K562 (cell line): Measurements from ENCODE around the gene PRKG1.

Source experiments
- CBX5 ChIP-seq: IDR thresholded peaks from 2 replicates; pipeline ENCODE4 v1.6.1; 2014; ENCODE audit warnings: low read depth, borderline replicate concordance
- ETS2 ChIP-seq: IDR thresholded peaks from 2 replicates; pipeline ENCODE4 v1.6.1; 2016; ENCODE audit warnings: borderline replicate concordance, missing genetic modification characterization, mild to moderate bottlenecking, moderate library complexity, missing compliant biosample characterization; ENCODE audit not compliant: poor library complexity, severe bottlenecking
- FOS ChIP-seq: IDR thresholded peaks from 3 replicates; pipeline ENCODE4 v1.6.1; 2011; ENCODE audit not compliant: insufficient read length; ENCODE audit errors: extremely low read depth
- FOSL1 ChIP-seq: fragments of 200-800 bp; sonication (Bioruptor generic); conservative IDR thresholded peaks from 2 replicates; pipeline ENCODE4 v1.6.1; 2016; ENCODE audit warnings: missing genetic modification characterization, missing compliant biosample characterization
- KLF16 ChIP-seq: IDR thresholded peaks from 2 replicates; pipeline ENCODE4 v1.6.1; 2016; ENCODE audit warnings: antibody characterized with exemption
- MYNN ChIP-seq, 2 experiments: sonication (generic); formaldehyde crosslinking in 1 of 2; IDR thresholded peaks; 2 replicates each; pipeline versions ENCODE4 v1.5.0 to v1.6.1; 2016 to 2020; ENCODE audit warnings: antibody characterized with exemption in 1 of 2, missing genetic modification reagents in 1 of 2
- ZC3H11A ChIP-seq: IDR thresholded peaks from 2 replicates; pipeline ENCODE4 v1.6.1; 2012; ENCODE audit warnings: low read depth, low read length, improper control_type of control experiment
- ZNF41 ChIP-seq: fragments of 250-450 bp; sonication (Bioruptor Pico); conservative IDR thresholded peaks from 2 replicates; pipeline ENCODE4 v1.4.0; 2020; ENCODE audit warnings: mild to moderate bottlenecking
- ZNF589 ChIP-seq: fragments of 200-800 bp; sonication (Bioruptor generic); IDR thresholded peaks from 2 replicates; pipeline ENCODE4 v1.6.1; 2016; ENCODE audit warnings: low read depth, missing genetic modification characterization, missing compliant biosample characterization

DNA sequence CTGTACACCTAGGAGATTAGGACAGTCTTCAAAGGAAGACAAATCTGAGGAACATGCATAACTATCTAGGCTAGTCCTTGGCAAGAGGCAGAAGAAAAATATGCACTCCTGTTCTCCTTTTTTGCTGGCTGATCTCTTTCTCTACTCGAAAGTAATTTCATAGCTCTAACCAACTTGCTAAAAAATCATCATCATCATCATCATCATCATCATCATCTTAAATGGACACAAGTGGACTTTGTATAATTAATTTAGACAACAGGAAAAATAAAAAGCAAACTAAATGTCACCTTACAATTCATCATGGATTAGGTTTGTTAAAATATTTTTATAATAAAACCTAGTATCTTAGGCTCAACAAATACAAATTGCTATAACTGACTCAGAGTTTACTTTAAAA, 1192.6 kb downstream of the PRKG1 start:
- TF ChIP-seq ETS2 (tag) (no peak), ZC3H11A (no peak), ZNF41 (no peak), ZNF589 (CRISPR knock-in tag) (no peak), CBX5 (no peak), FOS (no peak), FOSL1 (tag) (no peak), KLF16 (no peak), MYNN (IDR thresholded peaks at IDR 0.05) (no peak), MYNN (CRISPR knock-in tag; IDR thresholded peaks at IDR 0.05) (no peak)
